ENCODE results near the gene NQO2.
A peak's percentile ranks its signal among the peaks of the same experiment; 100 is the strongest.

Gene NQO2

GRCh38 chr6:2979819-2980464, 19.8 kb upstream of the NQO2 start:
- no peaks in the 10 kb centered on the region for H3K36me3 ChIP-seq (ENCODE audit: insufficient read depth, low read depth, low read length)
- no peaks in the 10 kb centered on the region for H3K27me3 ChIP-seq (ENCODE audit: insufficient read depth, low read length)
- H3K27ac ChIP-seq (ENCODE audit: low read length) = no peak overlapping the region
- peaks cover 20% of the 10 kb centered on the region for H3K4me1 ChIP-seq (ENCODE audit: insufficient read depth, low read length)
- H3K9ac ChIP-seq (ENCODE audit: low read depth, low read length) = no peak overlapping the region
- H3K4me3 ChIP-seq (ENCODE audit: low read length) = no peak overlapping the region
- H3K9me3 ChIP-seq (ENCODE audit: insufficient read depth, low read depth, low read length) = no peaks in the 10 kb centered on the region

- H3K4me1 ChIP-seq (ENCODE audit: insufficient read depth, low read length) = peaks cover 24% of the 10 kb centered on the region
- H3K36me3 ChIP-seq (ENCODE audit: insufficient read depth, low read depth, low read length) = no peaks in the 10 kb centered on the region
- H3K9me3 ChIP-seq (ENCODE audit: insufficient read depth, low read depth, low read length) = no peaks in the 10 kb centered on the region
- no peak overlapping the region for H3K4me3 ChIP-seq (ENCODE audit: low read length)
- no peak overlapping the region for H3K9ac ChIP-seq (ENCODE audit: low read depth, low read length)
- no peaks in the 10 kb centered on the region for H3K27me3 ChIP-seq (ENCODE audit: insufficient read depth, low read length)
- no peak overlapping the region for H3K27ac ChIP-seq (ENCODE audit: low read length)
These were observed 19.2 kb upstream of the NQO2 start for GRCh38 chr6:2980465-2980855.

GRCh38 chr6:2982426-2983117, 17.1 kb upstream of the NQO2 start:
- H3K9ac ChIP-seq (ENCODE audit: low read depth, low read length) = no peak overlapping the region

GRCh38 chr6:2984738-2985406, 14.8 kb upstream of the NQO2 start:
- H3K9me3 ChIP-seq (ENCODE audit: insufficient read depth, low read depth, low read length) = no peaks in the 10 kb centered on the region
- H3K27me3 ChIP-seq (ENCODE audit: insufficient read depth, low read length) = no peaks in the 10 kb centered on the region
- H3K9ac ChIP-seq (ENCODE audit: low read depth, low read length) = peak overlapping the region; percentile 9; the same call in 1 of the 2 replicates
- no peak overlapping the region for H3K27ac ChIP-seq (ENCODE audit: low read length)
- peaks cover 17% of the 10 kb centered on the region; the same call in 1 of the 2 replicates for H3K4me1 ChIP-seq (ENCODE audit: insufficient read depth, low read length)
- H3K36me3 ChIP-seq (ENCODE audit: insufficient read depth, low read depth, low read length) = no peaks in the 10 kb centered on the region
- H3K4me3 ChIP-seq (ENCODE audit: low read length) = no peak overlapping the region

More at GRCh38 chr6:2982426-2983117, 17.1 kb upstream of the NQO2 start:
- Histone ChIP-seq H3K27me3 (ENCODE audit: insufficient read depth, low read length) (no peaks in the 10 kb centered on the region), H3K9me3 (ENCODE audit: insufficient read depth, low read depth, low read length) (no peaks in the 10 kb centered on the region), H3K36me3 (ENCODE audit: insufficient read depth, low read depth, low read length) (no peaks in the 10 kb centered on the region), H3K4me3 (ENCODE audit: low read length) (no peak overlapping the region), H3K4me1 (ENCODE audit: insufficient read depth, low read length) (peaks cover 15% of the 10 kb centered on the region), H3K27ac (ENCODE audit: low read length) (no peak overlapping the region)

GRCh38 chr6:2986722-2987221, 12.9 kb upstream of the NQO2 start:
- H3K9me3 ChIP-seq (ENCODE audit: insufficient read depth, low read depth, low read length) = no peaks in the 10 kb centered on the region
- no peak overlapping the region for H3K9ac ChIP-seq (ENCODE audit: low read depth, low read length)
- peaks cover 27% of the 10 kb centered on the region; the same call in 1 of the 2 replicates for H3K4me1 ChIP-seq (ENCODE audit: insufficient read depth, low read length)
- no peaks in the 10 kb centered on the region for H3K36me3 ChIP-seq (ENCODE audit: insufficient read depth, low read depth, low read length)
- no peak overlapping the region for H3K4me3 ChIP-seq (ENCODE audit: low read length)
- H3K27me3 ChIP-seq (ENCODE audit: insufficient read depth, low read length) = no peaks in the 10 kb centered on the region
- no peak overlapping the region for H3K27ac ChIP-seq (ENCODE audit: low read length)

- H3K27ac ChIP-seq (ENCODE audit: low read length) = peak overlapping the region; percentile 97
- H3K4me3 ChIP-seq (ENCODE audit: low read length) = peak overlapping the region; percentile 63
- no peaks in the 10 kb centered on the region for H3K9me3 ChIP-seq (ENCODE audit: insufficient read depth, low read depth, low read length)
- H3K4me1 ChIP-seq (ENCODE audit: insufficient read depth, low read length) = peaks cover 27% of the 10 kb centered on the region; the same call in 1 of the 2 replicates
- H3K9ac ChIP-seq (ENCODE audit: low read depth, low read length) = peak overlapping the region; percentile 90; the same call in 1 of the 2 replicates
- no peaks in the 10 kb centered on the region for H3K27me3 ChIP-seq (ENCODE audit: insufficient read depth, low read length)
- H3K36me3 ChIP-seq (ENCODE audit: insufficient read depth, low read depth, low read length) = no peaks in the 10 kb centered on the region
These were observed 11.6 kb upstream of the NQO2 start for GRCh38 chr6:2988094-2988425.

- H3K36me3 ChIP-seq (ENCODE audit: insufficient read depth, low read depth, low read length) = no peaks in the 10 kb centered on the region
- H3K4me3 ChIP-seq (ENCODE audit: low read length) = peak overlapping the region; percentile 63
These were observed 11.0 kb upstream of the NQO2 start for GRCh38 chr6:2988426-2989331.

GRCh38 chr6:2989332-2990247, 10.1 kb upstream of the NQO2 start:
- peak overlapping the region; percentile 63 for H3K4me3 ChIP-seq (ENCODE audit: low read length)
- H3K27ac ChIP-seq (ENCODE audit: low read length) = peak overlapping the region; percentile 97
- H3K36me3 ChIP-seq (ENCODE audit: insufficient read depth, low read depth, low read length) = no peaks in the 10 kb centered on the region
- peaks cover 26% of the 10 kb centered on the region; the same call in 1 of the 2 replicates for H3K4me1 ChIP-seq (ENCODE audit: insufficient read depth, low read length)
- H3K9ac ChIP-seq (ENCODE audit: low read depth, low read length) = peak overlapping the region; percentile 90
- H3K9me3 ChIP-seq (ENCODE audit: insufficient read depth, low read depth, low read length) = no peaks in the 10 kb centered on the region
- no peaks in the 10 kb centered on the region for H3K27me3 ChIP-seq (ENCODE audit: insufficient read depth, low read length)

More at GRCh38 chr6:2988426-2989331, 11.0 kb upstream of the NQO2 start:
- Histone ChIP-seq H3K9ac (ENCODE audit: low read depth, low read length) (peak overlapping the region; percentile 90), H3K9me3 (ENCODE audit: insufficient read depth, low read depth, low read length) (no peaks in the 10 kb centered on the region), H3K27me3 (ENCODE audit: insufficient read depth, low read length) (no peaks in the 10 kb centered on the region), H3K27ac (ENCODE audit: low read length) (peak overlapping the region; percentile 97), H3K4me1 (ENCODE audit: insufficient read depth, low read length) (peaks cover 27% of the 10 kb centered on the region; the same call in 1 of the 2 replicates)

GRCh38 chr6:2990248-2990931, 9.3 kb upstream of the NQO2 start:
- Histone ChIP-seq H3K9ac (ENCODE audit: low read depth, low read length) (peak overlapping the region; percentile 90), H3K9me3 (ENCODE audit: insufficient read depth, low read depth, low read length) (no peaks in the 10 kb centered on the region), H3K27me3 (ENCODE audit: insufficient read depth, low read length) (no peaks in the 10 kb centered on the region), H3K36me3 (ENCODE audit: insufficient read depth, low read depth, low read length) (no peaks in the 10 kb centered on the region), H3K4me1 (ENCODE audit: insufficient read depth, low read length) (peaks cover 19% of the 10 kb centered on the region; the same call in 1 of the 2 replicates), H3K4me3 (ENCODE audit: low read length) (peak overlapping the region; percentile 63), H3K27ac (ENCODE audit: low read length) (peak overlapping the region; percentile 97)

GRCh38 chr6:2990932-2991506, 8.7 kb upstream of the NQO2 start:
- Histone ChIP-seq H3K9me3 (ENCODE audit: insufficient read depth, low read depth, low read length) (no peaks in the 10 kb centered on the region), H3K27me3 (ENCODE audit: insufficient read depth, low read length) (no peaks in the 10 kb centered on the region), H3K36me3 (ENCODE audit: insufficient read depth, low read depth, low read length) (no peaks in the 10 kb centered on the region), H3K27ac (ENCODE audit: low read length) (peak overlapping the region; percentile 97), H3K4me3 (ENCODE audit: low read length) (no peak overlapping the region), H3K9ac (ENCODE audit: low read depth, low read length) (peak overlapping the region; percentile 90; the same call in 1 of the 2 replicates), H3K4me1 (ENCODE audit: insufficient read depth, low read length) (peaks cover 16% of the 10 kb centered on the region; the same call in 1 of the 2 replicates)

Data from iPS-20b (cell line).